ENCODE measurements around the gene TCIRG1. TPM values are rescaled to one million over a fixed set of nuclear protein-coding genes. Genes with fewer than 3 reads are reported as not detected.

TCIRG1 gene
- total and polyA plus RNA-seq, 2 of the 13 experiments (the other 11 are each of a cell fraction or from before 2014, with no cell fraction given), result 48.0 to 69.6 TPM

GRCh38 chr11:68021167-68021787 lies 17.5 kb upstream of the TCIRG1 start:
- BruUV-seq (replicated peaks), result no TSS peak
- H2AFZ ChIP-seq (ENCODE audit: low read length), result no peak overlapping the region
- in situ Hi-C loops (cut with HindIII; ENCODE audit: extremely low pct_ligation_motif_present, low pct_unique_long_range_greater_than_20kb), result no loop called here
- peak overlapping the region; percentile 63 for H3K4me2 ChIP-seq (ENCODE audit: low read depth, low read length)
- no peaks in the 10 kb centered on the region for H3K79me2 ChIP-seq (ENCODE audit: insufficient read depth, low read length)
- no peak for DNase-seq (ENCODE audit: low spot score)
- H3K9ac ChIP-seq (ENCODE audit: insufficient read depth, low read depth, low read length), result no peak overlapping the region
- no peaks in the 10 kb centered on the region for H3K9me3 ChIP-seq (ENCODE audit: low read length)
- no peak overlapping the region for H3K27ac ChIP-seq (ENCODE audit: extremely low read length, insufficient read depth, low read length)
- intact Hi-C loops (cut with micrococcal nuclease; ENCODE audit: unreplicated experiment), result no loop called here
- H3K4me1 ChIP-seq (ENCODE audit: insufficient read depth, low read length), result peaks cover 59% of the 10 kb centered on the region
- H3K4me3 ChIP-seq (replicated peaks in 1 of 3; ENCODE audit: insufficient read depth in 1 of 3, low read depth in 2 of 3, low read length in 3 of 3), result peak overlapping the region in 1 of 3 experiments; percentile 55; a peak in 2 of 6 replicates
- ATAC-seq, result peak; percentile 45
- H4K20me1 ChIP-seq (ENCODE audit: insufficient read depth, low read length), result no peaks in the 10 kb centered on the region
- ChIA-PET CTCF (ENCODE audit: low intra/inter-chr PET ratio, low total read pairs) (interaction anchor here (0.8 to 2.0 kb wide), 3 partner anchors 12 to 86 kb away, joined by 4 to 7 read pairs (median 5); partner anchors contain the start of gene ALDH3B1), POLR2A (interaction anchor here (1.0 to 2.2 kb wide), 4 partner anchors 8 to 31 kb away, joined by 3 to 6 read pairs (median 4); partner anchors contain the start of genes ALDH3B1 and TCIRG1)
- FAIRE-seq, result peak; percentile 65
- 77% methylated on average over 14 of the region's 27 CpGs for WGBS (ENCODE audit: low lambda C conversion rate)
- H3K36me3 ChIP-seq (replicated peaks in 1 of 2; ENCODE audit: control insufficient read depth in 1 of 2, insufficient read depth in 2 of 2, low read length in 2 of 2), result peaks cover 0 to 3% of the 10 kb centered on the region in 2 experiments; a peak in 1 of 5 replicates
- H3K27me3 ChIP-seq (ENCODE audit: control insufficient read depth in 1 of 2, insufficient read depth in 2 of 2, low read length in 2 of 2), result no peaks in the 10 kb centered on the region
- TF ChIP-seq ZNF766 (CRISPR knock-in tag; IDR thresholded peaks at IDR 0.05; ENCODE audit: borderline replicate concordance), result peak; percentile 6; the same call in 1 of the 2 replicates
- TF ChIP-seq NFATC3 (CRISPR knock-in tag; IDR thresholded peaks at IDR 0.05), result no peak
- TF ChIP-seq AHDC1 (CRISPR knock-in tag; IDR thresholded peaks at IDR 0.05; ENCODE audit: borderline replicate concordance), result no peak
- TF ChIP-seq ZNF256 (CRISPR knock-in tag; conservative IDR thresholded peaks at IDR 0.05), result no peak
- TF ChIP-seq CTCF (CRISPR knock-in tag; IDR thresholded peaks at IDR 0.05), result peak; percentile 83
- TF ChIP-seq ZNF576 (CRISPR knock-in tag; IDR thresholded peaks at IDR 0.05), result 0 out of 2 replicates have a peak, but pooled peaks have one; percentile 47
- TF ChIP-seq ZBTB8A (CRISPR knock-in tag; IDR thresholded peaks at IDR 0.05; ENCODE audit: borderline replicate concordance, low read depth), result no peak
- TF ChIP-seq STAG1 (CRISPR knock-in tag; IDR thresholded peaks at IDR 0.05), result peak; percentile 71
- TF ChIP-seq MED1 (CRISPR knock-in tag; IDR thresholded peaks at IDR 0.05), result no peak
- no peak for TF ChIP-seq ZFP37 (CRISPR knock-in tag; IDR thresholded peaks at IDR 0.05; ENCODE audit: borderline replicate concordance)
- peak; percentile 55; the same call in 1 of the 2 replicates for TF ChIP-seq ZNF710 (CRISPR knock-in tag; IDR thresholded peaks at IDR 0.05; ENCODE audit: borderline replicate concordance)
- TF ChIP-seq RARA (CRISPR knock-in tag; IDR thresholded peaks at IDR 0.05), result peak; percentile 79
- TF ChIP-seq YEATS4 (CRISPR knock-in tag; IDR thresholded peaks at IDR 0.05; ENCODE audit: borderline replicate concordance), result 0 out of 2 replicates have a peak, but pooled peaks have one; percentile 12
- TF ChIP-seq RBAK (CRISPR knock-in tag; IDR thresholded peaks at IDR 0.05), result no peak

Data from HepG2 (cell line).